Activated CD8-positive, alpha-beta memory T cell treated with anti-CD3 and anti-CD28 coated beads for 1 hour (primary cell): Measurements from ENCODE around the gene MROH9.
"Not testable (repeated sequence)": the region's sequence is repeated elsewhere in the genome, so short reads cannot be mapped to it uniquely, and the experiment has no call there.

Experiments used
- DNase-seq, 2 donors: peaks; one replicate each; pipeline ENCODE4 v3.0.0-alpha.2; 2020; ENCODE audit warnings: low read depth in 1 of 2; ENCODE audit errors: extremely low read depth in 1 of 2

Gene MROH9, protein sequence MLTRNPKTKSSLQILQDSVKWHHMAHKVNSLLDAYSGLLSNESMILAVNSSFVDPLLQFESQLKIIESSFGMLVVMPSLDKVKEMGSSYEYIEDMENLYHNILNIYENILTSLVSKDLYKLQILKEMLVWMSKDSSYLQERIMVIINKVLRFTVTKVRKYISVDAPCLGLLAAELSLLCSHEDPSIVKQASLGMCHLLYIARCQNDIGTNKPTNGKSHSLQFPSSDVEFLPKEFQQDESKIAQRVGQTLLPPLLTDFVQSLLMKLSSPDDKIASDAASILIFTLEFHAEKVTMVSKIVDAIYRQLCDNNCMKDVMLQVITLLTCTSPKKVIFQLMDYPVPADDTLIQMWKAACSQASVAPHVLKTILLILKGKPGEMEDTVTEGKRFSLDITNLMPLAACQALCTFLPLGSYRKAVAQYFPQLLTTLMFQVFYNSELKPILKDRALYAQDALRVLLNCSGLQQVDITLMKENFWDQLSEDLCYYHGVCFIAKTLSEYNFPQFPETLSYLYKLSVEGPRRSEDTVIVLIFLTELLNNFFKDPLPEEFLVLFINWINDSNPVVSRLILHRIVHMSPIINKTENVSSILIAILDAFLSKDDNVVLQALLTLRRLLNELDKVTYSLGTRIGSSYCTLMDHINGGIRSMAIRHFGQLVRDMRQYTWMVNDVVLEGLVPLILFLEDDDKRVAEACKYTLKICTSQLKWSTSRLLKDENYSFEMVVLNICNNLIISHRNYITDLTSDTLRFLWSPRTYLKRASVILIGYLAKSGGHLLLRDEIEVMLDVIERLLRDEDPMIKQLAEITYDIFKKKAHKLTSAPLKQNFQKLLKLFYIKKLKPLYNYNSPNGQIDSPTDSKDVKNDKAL

DNA sequence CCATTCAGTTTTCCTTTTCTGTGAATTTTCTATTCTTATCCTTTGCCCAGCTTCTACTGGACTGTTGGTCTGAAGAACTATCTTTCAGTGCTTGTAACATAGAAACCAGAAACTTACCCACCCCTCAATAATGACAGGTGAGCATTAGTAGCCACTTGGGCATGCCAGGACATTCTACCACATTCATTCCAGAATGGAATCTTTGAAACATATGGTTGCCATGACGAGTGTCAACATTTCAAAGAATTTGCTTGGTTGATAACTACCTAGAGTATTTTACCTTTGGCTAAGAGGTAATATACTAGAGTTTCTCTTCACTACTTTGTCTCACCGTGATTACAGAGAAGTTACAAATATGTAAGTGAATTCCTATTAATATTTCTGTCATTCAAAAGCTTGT, at the start of gene MROH9:
Gene MROH9, plus strand, starts transcription at position 304 of the 400 bp plus-strand sequence. CDS start 10,023 bp downstream, outside the sequence.
- DNase-seq, result no peak

DNA sequence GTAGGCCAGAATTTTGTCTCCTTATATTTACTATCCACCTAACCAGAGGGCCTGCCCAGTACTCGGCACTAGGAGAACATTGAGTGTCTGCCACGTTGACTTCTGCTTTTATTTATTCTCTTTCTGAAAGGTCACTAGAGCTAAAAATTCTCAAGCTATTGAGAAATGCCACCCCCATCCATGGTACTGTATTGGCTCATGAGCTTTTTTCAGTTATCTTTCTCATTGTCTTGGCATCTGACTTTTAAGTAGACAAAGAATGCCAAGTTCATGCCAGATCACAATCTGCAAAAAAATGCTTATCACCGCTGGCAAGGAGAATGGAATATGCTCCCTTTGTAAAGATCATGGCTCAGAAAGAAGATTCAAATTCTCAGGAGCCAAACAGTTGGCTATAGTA, 49.8 kb upstream of the MROH9 start:
- no peak for DNase-seq

DNA sequence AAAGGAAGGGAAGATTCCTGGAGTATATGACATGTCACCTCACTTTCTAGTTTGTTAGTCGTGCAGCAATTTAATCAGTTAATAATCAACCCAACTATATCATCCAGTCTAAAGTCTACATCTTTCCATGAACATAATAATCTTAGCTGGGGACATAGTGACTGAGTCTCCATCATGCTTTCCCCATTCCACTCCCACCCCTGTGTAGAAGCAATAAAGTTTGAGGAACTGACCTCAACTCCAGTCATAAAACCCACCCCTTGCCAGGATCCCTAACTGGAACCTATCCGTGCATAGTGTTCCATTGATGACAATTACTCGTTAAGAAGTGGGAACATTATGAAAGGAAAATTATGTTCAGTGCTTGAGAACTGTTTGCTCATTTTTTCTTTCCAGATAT, 48.9 kb upstream of the MROH9 start:
- DNase-seq, result no peak

DNA sequence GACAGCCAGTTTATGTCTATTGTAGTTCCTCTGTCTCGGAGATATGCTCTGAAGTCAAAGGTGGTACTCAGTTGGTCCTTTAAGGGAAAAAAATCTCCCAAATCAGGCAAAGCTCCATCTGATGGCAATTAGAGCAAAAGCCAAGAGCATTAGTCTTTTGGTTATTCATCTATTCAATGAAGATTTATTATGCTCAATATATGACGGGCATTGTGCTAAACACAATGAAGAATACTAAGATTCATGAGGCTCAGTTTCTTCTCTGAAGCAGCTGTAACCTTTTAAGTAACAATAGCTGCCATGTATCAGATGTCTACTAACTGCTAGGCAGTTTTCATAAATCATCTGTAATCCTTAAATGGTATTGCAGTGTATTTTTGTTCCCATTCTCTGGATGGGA, 47.6 kb upstream of the MROH9 start:
- DNase-seq, result no peak

DNA sequence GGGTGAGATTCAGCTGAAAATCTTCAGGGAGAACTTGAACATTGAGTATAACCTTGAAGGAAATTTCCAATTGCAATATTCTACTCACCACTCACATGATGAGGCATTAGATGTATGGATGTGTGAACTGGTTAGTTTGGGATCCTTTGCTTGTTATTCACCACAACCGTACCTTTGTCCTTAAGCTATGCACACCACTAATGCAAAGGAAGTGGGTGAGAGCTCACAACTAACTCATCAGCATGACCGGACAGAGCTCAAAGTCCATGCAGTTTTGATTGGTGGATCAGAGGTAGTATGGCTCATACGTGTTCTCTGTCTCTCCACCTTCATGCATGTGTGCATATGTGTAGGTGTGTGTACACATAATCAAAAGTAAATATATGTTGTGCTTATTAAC, 43.5 kb upstream of the MROH9 start:
- no peak for DNase-seq

DNA sequence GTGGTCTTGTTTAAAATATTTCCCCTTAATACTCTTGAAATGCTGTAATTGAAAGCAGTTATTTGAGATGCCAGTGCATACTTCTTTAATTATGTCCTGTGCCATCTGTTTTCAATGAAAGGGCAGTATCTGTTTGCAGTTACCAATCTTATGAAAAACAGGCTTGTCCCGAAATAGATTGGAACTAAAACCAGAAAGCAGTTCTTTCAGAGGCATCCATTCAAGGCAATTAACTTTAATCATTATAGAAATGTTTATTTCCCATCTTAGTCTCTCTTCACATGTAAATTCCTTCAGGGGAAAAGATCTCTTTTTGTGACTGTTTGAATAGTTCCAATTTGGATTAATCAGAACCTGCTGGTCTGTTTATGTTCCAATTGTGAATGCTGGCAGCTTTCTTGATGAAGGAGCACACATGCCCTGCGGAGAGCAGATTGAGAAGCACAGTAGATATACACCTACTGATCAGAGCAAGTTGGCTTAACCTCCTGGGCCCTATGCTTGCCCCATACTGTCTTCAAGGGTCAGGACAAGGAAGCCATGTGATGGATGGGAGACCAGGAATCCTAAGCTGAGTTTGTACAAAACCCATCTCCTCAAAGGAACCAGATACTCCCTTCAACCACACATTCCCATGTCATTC, 41.6 kb upstream of the MROH9 start:
- no peak for DNase-seq

DNA sequence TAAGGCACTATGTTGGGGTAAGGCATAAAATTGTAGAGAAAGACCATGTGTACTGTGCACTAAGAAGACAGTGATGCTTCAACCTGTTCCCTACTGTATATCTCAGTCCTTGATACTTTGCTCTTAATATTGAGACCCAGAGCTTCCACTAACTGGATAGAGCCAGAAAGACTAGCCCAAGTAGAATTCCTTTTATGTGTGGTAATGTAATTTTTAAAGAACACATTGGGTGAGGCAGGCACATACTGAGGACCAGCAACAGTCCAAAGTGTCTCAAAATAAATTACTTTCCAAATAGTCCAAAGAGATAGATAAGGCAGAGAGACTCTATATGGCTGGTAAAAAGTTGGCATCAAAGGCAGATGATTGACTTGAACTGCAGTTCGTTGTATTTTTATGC, 31.4 kb upstream of the MROH9 start:
- DNase-seq, result no peak

DNA sequence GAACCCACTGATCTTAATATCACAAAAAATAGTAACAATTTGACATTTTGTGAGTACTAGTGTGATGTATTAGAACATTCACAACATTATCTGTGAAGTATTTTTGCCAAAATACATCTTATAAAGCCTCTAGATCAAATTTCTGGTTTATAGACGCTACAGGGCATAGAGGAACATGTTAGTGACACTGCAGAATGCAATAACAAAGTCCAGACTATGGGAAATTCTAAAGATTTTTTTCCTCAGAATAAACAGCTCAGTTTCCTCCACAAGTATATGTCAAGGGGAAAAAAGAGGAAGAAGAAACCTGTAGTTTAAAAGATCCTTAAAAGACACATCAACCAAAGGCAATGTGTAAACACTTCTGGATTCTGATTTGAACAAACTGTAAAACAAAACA, 26.4 kb upstream of the MROH9 start:
- DNase-seq, result no peak

DNA sequence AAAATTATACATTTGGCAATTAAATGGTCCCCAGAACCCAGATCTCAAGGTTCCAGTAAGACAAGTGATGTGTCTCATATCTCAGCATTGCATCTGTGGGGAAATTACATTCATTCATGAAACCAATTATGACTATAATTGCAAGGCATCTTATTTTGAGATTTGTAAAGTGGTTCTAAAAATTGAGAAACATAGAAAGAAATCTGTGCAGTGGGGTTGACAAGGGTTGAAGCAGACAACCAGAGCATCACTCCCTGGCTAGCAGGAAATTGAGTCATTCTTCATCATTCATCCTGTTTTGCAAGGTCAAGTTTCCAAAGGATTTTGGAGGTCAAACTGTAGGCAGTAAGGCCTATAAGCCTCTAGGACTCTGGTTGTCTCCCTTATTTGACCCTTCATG, 25.1 kb upstream of the MROH9 start:
- no peak for DNase-seq

DNA sequence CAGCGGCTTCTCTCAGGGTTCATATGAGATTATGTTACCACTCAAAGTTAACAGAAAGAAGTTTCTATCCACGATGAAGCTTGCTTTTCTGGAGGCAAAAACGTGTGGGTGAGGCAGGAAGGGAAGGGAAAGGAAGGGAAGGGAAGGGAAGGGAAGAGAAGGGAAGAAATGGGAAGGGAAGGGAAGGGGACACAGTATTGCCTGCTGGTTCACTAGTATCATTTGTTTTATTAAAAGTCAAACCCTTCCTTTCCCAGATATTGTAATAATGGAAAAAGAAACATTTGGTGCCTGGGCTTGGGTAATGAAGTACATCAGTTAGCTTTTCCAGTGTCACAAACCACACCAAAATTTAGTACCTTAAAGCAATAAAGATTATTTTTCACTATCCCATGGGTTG, 18.0 kb upstream of the MROH9 start:
- no peak for DNase-seq

DNA sequence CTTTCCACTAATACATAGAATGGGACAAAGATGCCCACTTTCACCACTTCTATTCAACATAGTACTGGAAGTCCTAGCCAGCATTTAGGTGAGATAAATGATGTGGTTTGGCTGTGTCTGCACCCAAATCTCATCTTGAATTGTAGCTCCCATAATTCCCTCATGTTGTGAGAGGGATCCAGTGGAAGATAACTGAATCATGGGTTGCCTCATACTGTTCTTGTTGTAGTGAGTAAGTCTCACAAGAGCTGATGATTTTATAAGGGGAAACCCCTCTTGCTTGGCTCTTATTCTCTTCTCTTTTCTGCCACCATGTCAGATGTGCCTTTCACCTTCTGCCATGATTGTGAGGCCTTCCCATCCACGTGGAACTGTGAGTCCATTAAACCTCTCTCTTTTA, 10.7 kb upstream of the MROH9 start:
- DNase-seq, result not testable (repeated sequence)

DNA sequence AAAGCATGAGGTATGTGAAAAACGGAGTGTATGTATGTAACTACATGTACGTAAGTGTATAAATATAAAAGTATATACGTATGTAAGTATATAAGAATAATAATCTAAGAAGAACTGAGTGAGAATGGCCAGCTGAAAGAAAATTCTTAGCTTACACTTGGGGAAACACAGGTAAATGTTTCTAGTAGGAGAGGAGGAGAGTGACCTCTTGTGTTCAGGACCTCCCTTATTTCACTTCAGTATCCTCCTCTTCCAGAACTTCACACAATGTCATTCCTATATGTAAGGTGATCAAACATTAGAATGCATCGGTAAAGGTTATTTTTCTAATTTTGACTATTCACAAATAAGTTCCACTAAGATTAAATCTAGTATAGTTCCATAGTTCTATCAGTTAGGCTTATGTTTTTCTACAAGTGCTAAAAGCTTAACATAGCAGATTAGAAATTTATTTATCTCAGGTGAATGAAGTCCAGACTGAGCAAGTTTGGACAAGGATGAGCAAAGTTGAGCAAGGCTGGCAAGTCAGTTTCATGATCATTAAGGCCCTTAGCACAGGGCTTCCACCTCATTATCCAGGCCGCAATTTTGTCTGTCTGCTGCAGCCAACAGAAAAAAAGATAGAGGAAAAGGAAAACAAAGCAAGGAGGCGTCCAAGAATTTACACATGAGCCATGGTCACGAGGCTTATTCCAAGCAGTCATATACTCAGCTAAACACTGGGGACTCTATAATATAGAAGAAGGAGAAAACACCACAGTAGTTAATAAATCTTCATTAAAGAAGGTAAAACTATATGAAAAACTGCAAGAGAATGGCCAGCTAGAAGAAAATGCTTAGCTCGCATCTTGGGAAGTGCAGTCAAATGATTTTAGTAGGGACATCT, 7.1 kb upstream of the MROH9 start:
- DNase-seq, result no peak

DNA sequence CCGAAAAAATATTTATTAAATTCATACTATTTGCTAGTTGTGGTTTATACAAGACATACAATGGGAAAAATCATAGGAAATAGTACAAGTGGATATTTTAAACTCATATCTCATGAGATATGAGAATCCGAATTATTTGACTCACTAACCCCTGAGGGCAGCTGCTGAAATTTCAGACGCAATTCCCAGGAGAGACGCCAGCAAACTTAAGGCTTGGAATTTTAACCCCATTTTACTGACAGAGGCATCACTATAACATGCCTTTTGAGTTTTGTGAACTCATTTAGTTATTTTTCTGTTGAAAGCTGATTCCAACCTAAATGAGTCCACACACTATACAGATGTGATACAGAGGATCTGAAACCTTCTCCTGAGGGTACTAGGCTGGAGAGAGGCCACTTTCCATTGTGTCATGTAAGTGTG, 5.9 kb upstream of the MROH9 start:
- no peak for DNase-seq

DNA sequence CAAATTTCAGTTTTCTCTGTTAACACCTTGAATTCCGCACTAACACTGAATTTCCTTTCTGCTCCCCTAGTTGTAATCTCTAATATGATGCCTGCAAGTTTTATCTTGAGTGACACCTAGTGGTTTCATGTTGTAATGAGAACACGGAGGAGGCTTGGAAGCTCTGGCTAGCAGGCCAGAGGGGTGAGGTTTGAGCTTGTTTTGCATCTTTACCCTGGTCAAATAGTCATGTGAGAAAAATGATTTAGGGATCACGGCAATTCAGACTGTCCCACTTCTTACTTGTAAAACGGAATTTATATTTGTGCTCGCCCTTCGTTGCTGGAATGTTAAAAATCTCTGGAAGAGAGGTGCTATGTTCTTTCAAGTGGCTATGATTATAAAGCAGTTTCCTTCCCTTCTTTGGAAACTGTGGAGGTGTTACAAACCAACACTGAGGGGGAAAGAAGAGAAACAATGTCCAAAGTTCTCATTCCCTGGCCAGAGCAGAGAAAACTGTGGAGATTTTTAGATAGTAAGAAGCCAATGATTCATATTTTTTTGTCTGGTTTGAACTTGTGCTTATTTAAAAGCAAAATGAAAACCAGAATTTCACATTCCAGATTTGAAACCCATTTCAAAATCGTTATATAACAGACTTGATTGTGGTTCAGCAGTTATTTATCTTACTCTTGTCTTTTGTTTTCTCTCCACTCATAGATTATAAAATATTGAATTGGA, 5.3 kb upstream of the MROH9 start:
- DNase-seq, result no peak

DNA sequence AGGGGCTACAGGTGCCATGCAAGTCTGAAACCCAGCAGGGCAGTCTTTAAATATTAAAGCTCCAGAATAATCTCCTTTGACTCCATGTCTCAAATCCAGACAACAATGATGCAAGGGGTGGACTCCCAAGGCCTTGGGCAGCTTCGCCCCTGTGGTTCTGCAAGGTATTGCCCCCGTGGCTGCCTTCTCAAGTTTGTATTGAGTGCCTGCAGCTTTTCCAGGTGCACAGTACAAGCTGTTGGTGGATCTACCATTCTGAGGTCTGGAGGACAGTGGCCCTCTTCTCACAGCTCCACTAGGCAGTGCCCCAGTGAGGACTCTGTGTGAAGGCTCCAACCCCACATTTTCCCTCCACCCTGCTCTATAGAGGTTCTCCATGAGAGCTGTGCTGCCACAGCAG, 3.7 kb upstream of the MROH9 start:
- no peak for DNase-seq

DNA sequence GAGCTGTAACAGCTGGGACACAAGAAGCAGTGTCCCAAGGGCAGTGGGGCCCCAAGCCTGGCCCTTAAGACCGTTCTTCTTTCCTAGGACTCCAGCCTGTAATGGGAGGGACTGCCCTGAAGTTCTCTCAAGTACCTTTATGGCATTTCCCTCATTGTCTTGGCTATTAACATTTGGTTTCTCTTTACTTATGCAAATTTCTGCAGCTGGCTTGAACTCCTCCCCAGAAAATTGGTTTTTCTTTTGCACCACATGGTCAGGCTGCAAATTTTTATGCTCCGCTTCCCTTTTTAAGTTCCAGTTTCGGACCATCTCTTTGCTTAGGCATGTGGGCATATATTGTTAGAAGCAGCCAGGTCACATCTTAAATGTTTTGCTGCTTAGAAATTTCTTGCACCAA, 3.1 kb upstream of the MROH9 start:
- DNase-seq, result no peak

DNA sequence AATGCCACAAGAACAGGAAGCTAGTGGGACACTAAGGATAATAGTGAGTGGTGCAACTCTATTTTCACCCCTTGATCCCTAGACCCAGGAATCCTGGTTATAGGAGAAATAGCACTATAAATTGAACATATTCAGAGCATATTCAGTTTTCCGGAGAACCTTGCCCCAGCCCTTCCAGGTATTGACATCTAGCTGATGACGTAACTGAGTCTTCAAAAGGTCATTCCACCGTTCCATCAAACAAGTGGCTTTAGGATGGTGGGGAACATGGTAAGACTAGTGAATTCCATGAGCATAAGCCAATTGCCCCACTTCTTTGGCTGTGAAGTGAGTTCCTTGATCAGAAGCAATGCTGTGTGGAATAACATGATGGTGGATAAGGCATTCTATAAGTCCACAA, 2.9 kb downstream of the MROH9 start:
- no peak for DNase-seq

DNA sequence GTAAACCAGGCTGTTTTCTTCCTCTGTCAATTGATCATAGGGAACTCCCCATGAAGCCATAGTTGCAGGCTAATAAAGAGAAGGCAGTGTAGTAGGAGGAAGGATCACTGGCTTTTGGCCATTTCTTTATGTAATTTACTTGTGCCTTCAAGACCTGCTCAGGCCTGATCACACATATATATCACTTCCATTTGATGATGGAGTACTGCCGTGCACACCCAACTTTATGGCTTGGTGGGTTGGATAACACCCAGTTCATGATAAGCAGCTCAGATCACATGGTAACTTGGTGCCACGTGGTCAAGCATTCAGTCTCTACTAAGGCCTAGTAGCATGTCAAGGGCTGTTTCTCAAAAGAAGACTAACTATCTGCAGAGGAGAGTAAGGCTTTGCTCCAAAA, 4.1 kb downstream of the MROH9 start:
- DNase-seq, result no peak

DNA sequence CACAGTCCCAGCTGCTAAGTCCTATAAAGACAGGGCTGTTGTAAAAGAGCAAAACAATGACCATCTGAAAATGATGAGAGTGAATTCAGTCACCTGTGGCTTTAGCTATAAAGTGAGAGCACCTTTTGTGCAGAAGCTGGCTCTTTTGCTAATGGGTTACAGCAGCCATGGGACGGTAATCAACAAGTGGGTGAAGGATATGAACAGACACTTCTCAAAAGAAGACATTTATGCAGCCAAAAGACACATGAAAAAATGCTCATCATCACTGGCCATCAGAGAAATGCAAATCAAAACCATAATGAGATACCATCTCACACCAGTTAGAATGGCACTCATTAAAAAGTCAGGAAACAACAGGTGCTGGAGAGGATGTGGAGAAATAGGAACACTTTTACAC, 16.4 kb downstream of the MROH9 start:
- not testable (repeated sequence) for DNase-seq

DNA sequence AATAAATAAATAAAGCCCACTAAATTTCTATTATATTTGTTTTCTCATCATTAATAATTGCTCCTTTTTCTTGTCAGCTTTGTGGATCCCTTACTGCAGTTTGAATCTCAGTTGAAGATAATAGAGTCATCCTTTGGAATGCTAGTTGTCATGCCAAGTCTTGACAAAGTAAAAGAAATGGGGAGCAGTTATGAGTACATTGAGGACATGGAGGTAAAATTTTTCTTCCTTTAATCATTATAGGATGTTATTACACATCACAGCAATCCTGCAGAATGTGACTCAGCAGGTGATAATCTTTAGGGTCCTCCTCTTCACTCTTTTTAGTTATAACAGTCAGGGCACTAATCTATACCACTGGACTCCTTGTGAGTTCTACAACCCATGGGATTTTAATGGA, 24.1 kb downstream of the MROH9 start:
- no peak for DNase-seq
